GM19099 (cell line): ENCODE measurements around the gene SDC4.

Experiments
- POLR2A ChIP-seq: IDR thresholded peaks from 3 replicates; pipeline ENCODE4 v1.6.1; 2011; ENCODE audit warnings: low read depth; ENCODE audit not compliant: insufficient read length; ENCODE audit errors: extremely low read depth

SDC4 gene

DNA sequence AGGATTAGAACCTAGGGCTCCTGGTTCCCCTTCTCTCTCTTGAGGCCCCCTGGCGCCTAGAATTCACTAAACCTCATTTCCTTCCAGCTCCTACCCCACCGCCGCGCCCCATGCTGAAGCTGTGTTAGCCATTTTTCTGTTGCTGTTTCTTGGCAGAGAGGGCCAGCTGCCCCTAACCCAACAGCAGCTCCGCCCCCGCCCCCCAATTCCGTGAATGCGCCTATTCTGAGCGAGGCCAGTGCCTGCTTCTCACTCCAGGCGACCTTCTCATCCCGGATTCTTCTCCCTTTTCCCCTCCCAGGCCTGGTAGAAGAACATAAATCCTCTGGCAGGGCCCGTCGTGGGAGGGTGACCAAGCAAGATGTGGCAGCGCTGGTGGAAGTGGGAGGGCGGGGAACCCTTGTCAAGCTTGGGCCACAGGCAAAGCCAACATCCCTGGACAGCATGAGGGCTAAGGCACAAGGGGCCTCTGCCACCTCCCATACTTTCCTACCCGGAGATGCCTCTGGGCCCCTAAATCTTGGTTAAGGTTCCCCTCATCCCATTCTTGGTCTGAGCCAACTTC is 41.1 kb downstream of the SDC4 start:
- no peak for TF ChIP-seq POLR2A

DNA sequence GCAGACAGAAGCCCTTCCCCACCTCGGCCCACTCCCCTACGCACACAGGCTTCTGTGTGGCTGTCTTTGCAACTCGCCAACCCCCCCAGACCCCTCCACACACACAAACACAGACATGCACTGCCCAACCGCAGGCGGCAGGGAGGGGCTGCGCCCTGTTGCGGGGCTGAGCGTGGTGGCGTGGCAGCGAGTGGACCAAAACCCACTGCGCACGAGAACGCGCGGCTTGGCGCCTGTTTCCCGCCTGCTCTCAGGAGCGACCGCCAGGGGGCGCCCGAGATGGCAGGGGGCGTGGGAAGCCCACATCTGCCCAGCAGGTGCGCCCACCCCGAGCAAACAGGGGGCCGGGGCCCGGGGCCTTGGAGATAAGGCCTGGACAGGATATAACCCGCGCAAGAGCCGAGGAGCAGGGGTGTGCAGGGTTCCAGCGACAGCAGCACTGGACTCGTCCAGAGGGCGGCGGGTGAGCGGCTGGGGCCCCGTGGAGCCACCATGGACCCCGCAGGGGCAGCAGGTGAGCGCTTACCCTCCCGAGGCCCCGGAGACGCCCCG is 41.7 kb downstream of the SDC4 start, which contains the start of gene RBPJL:
TSS of gene RBPJL (plus strand) at position 410 of the 552 bp plus-strand sequence. CDS start at position 493, 83 bp downstream.
- no peak for TF ChIP-seq POLR2A

DNA sequence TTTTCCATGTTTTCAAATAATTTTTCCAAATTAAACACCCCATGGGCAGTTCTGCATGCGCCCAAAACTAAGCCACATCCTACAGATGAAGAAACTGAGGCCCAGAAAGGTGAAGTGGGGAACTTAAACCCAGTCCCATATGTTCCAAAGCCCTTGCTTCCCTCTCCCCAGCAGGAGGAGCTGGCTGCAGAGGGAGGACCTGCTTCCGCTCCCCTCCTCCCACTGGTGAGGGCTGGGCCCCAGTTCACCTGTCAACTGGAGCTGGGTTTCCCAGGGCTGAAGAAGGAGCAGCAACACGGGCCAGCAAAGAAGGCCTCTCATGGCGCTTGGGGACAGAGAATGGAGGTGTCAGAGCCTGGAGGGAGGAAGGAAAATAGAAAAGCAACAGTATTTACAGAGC is 43.0 kb downstream of the SDC4 start:
- TF ChIP-seq POLR2A: no peak

DNA sequence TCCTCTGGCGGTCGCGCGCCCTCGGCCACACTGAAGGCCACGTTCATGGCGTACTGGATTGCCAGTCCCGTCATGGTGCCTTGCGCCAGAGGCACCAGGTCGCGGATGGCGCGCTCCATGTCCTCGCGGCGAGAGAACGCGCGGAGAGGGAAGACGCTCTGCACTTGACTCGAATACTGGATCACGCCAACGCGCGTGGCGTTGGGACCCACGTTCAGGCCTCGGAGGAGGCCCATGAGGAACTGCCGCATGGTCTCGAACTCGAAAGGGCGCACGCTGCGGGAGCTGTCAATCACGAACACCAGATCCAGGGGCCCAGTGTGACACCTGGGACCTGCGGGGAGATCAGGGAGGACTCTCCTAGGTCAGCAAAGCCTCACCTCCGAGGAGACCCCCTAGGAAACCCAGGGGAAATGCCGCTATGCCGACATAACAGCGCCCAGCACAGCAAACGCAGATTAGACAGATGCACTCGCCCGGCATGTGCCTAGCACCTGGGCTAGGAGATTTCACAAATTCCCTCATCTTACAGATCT is 43.7 kb downstream of the SDC4 start:
- TF ChIP-seq POLR2A: no peak

DNA sequence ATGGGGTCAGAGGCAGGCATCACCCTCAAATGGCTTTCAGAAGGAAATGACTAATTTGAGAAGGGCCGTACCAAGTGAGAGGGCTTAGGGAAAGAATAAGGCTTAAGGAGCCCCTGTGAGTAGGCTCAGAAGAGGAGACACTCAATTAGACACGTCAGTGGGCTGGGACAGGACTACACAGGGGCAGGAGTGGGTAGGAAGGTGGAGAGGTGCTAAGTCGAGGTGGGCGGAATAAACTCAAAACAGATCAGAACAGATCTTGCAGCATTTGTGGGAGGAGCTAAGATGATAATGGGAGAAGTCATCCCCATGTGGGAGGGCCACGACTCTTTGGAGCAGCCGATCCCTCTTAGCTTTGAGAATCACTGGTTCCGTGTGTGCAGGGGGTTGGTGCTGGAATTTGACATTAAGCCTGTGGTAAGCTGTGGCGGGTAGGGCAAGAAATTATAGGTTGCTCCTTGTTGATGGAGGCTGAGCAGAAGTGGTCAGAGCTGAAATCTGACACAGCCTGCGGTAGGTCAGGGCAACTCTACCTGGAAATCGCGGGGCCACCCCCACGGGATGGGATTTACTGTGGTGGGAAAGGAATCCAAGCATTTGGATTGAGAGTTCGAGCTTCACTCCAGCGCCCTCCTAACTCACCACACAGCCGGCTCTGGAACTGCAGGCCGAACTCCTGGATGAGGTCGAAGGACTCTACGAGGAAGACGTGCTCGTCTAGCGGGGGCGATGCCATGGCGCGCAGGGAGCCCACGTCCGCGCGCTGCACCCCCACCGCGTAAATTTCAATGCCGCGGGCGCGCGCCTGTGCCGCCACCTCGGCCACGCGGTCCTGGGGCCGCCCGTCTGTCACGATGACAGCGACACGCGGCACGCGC is 44.4 kb downstream of the SDC4 start:
- TF ChIP-seq POLR2A: no peak

DNA sequence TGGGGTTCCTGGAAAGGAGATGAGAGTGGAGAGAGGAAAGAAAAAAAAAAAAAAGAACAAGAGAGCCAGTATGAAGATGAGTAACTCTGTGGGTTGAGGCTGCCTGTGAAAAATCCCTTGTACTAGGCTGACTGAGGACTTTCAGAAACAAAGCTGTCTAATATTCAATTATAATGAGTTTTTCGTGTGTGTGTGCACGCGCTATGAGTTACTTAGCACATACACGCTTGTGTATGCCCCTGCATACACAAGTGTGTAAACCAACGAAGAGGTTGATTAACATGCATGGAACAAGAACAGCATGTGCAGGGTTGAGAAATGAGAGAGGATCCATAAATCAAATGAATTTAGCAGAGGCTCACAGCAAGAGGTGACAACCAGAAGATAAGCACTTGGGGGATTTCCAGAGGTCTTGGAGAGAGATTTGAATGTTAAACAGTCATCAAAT is 46.4 kb downstream of the SDC4 start:
- TF ChIP-seq POLR2A: no peak

DNA sequence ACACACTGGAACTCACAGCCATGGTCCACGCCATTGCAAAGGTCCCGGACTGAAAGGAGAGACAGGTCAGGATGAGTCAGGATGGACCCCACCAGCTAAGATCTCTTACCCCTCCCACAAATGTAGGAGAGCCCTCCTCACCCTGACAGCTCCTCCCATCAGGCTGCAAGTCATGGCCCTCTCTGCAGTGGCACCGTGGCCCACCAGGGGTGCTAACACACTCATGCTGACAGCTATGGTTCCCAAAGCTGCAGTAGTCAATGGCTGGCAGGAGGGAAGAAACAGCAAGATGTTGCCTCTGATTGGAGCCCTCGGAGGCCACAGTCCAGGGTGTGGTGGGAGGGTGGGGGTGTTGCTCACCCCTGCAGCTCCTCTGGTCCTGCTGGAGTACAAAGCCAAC is 47.3 kb downstream of the SDC4 start:
- no peak for TF ChIP-seq POLR2A

DNA sequence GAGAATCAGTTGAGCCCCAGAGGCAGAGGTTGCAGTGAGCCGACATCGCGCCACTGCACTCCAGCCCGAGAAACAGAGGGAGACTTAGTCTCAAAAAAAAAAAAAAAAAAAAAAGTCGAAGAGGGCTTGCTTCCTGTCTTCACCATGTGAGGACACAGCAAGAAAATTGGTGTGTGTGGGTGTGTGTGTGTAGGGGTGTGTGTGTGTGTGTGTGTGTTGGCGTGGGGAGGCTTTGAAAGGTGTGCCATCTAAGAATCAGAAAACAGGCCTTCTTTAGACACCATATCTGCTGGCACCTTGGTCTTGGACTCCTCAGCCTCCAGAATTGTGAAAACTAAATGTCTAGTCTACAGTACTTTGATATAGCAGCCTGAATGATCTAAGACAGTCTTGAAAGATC is 48.4 kb downstream of the SDC4 start:
- TF ChIP-seq POLR2A: no peak

DNA sequence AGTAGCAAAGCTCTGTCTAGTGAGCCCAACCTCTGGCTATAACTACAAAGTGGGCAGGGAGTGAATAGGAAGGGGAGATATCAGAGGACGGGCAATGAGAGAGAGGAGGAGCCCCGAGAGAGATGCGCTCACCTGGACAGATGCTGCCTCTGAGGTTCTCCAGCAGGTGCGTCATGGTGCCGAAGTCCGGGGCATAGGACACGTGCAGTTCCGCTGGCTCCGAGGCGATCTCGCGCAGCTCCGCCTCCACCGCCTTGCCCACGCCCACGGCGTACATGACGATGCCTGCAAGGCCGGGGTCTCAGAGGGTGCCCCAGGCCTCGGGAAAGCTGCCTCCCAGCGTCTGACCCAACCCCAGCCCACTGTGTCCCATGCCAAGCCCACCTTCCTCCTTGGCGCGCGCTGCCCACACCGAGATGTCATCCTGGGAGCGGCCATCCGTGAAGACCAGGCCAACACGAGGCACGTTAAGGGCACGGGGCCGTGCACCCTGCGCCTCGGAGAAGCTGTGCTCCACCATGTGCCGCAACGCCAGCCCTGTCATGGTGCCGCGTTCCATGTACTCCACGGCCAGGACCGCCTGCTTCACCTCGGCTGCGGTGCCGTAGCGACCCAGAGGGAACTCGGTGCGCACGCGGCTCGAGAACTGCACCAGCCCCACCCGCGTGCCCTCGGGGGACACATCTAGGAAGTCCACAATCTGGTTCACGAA is 50.3 kb downstream of the SDC4 start:
- no peak for TF ChIP-seq POLR2A

DNA sequence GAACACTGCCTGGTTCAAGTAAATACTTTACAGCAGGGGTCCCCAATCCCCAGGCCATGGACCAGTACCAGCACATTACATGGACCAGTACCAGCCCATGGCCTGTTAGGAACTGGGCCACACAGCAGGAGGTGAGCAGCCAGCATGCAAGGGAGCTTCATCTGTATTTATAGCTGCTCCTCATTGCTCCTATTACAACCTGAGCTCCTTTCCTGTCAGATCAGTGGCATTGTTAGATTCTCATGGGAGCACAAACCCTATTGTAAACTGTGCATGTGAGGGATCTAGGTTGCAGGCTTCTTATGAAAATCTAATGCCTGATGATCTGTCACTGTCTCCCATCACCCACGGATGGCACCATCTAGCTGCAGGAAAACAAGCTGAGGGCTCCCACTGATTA is 53.6 kb downstream of the SDC4 start:
- no peak for TF ChIP-seq POLR2A

DNA sequence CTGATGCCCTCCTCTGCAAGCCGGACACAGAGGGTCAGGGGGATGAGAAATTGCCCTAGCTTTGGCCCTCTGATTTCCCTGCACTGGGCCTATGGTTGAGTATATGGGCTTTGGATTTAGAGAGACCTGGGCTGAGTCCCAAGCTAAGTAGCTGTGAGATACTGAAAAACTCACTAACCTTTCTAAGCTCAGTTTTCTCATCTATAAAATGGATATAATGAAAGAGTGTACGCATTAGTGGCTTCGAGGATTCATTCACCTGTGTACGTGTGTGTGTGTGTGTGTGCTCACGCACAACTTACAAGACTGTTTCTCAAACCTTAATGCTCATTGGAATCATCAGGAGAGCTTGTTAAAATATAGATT is 54.2 kb downstream of the SDC4 start:
- TF ChIP-seq POLR2A: no peak

DNA sequence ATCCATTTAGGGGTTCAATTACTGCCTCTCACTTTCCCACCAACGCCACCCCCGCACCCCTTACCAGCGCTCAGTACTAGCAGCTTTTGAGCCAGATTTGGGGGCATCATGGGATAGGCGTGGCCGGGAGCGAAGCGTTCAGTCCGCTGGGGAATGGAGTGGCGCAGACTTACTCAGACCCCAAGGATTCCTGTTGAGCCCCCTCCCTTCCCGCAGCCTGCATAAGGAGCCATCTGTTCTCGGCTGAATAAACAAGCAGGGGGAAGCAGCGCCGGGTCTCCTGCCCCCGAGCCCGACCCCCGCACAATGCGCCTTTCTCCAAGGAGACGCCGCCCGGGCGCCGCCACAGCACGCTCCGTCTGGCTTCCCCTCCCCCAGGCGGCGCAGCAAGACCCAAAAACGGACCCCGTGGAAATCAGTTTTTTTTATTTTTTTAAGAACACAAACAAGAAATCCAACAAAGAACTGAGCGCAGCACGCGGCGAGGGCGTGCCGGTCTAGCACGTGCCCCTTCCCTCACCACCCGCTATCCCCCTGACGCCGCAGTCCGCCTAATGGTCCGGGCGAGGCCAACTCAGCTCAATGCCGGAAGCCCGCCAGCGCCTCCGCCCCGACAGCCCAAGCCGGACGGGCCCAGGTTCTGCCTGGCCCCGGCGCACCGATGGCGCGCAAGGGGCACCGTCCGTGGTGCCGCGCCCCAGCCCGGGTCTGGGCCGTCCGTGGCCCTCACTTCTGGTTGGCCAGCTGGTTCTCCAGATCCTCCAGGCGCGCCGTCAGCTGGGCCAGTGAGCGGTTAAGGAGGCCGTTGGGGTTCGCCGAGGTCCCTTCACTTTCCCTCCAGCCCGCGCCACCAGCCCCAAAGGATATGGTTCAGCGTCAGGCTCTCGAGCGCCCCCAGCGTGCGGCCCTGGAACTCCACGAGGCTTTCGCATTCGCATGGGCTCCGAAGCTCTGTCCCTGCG is 54.9 kb downstream of the SDC4 start:
- no peak for TF ChIP-seq POLR2A

DNA sequence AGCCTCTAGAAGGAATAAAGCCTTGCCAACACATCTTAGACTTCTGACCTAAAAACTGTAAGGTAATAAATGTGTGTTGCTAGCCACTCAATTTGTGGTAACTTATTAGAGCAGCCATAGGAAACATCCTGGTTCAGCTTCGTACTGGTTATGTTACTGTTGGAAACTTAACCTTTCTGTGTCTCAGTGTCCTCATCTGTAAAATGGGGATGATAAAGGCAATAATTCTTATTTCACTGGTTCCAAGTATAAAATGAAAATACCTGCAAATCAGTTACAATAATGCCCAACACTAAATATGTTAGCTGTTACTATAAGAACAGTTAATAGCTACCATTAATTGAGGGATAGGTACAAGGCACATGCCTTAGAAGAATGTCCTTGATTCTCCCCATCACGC is 55.9 kb downstream of the SDC4 start:
- TF ChIP-seq POLR2A: no peak

DNA sequence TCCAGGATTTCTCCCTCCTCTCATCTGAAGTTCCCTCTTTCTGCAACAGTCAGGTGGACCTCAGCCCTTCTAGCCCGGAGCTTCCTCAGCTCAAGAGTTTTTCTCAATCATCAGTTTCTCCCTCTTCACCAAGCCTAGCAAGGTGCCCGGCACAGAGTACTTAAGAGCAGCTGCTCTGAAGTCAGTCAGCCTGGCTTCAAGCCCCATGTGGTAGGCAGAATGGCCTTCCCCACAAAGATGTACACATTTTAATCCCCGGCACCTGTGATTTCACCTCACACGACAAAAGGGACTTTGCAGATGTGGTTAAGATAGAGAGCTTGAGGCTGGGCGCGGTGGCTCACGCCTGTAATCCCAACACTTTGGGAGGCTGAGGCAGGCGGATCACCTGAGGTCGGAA is 56.7 kb downstream of the SDC4 start:
- no peak for TF ChIP-seq POLR2A
